HG02623 (cell line): ENCODE data around the gene ATP2B2.

Experiments used
- ATAC-seq: cut with Tn5 transposase; IDR thresholded peaks from one replicate; pipeline ENCODE4 v1.9.1; 2021; ENCODE audit warnings: moderate library complexity; ENCODE audit not compliant: unreplicated experiment

ATP2B2 gene

GRCh38 chr3:10511809-10512494 is 6.6 kb upstream of the ATP2B2 start:
- ATAC-seq = no peak

GRCh38 chr3:10510743-10511432 is 5.5 kb upstream of the ATP2B2 start:
- no peak for ATAC-seq

- ATAC-seq = no peak
These were observed 4.8 kb upstream of the ATP2B2 start for GRCh38 chr3:10510086-10510742.

- ATAC-seq = no peak
These were observed 3.9 kb upstream of the ATP2B2 start for GRCh38 chr3:10509325-10509724.

- no peak for ATAC-seq
These were observed 3.4 kb upstream of the ATP2B2 start for GRCh38 chr3:10508619-10509260.

GRCh38 chr3:10508235-10508618 is 2.8 kb upstream of the ATP2B2 start:
- ATAC-seq = no peak

- no peak for ATAC-seq
These were observed 1.9 kb upstream of the ATP2B2 start for GRCh38 chr3:10507331-10507730.

GRCh38 chr3:10506696-10507095 is 1.3 kb upstream of the ATP2B2 start:
- no peak for ATAC-seq

- no peak for ATAC-seq
These were observed 602 bp upstream of the ATP2B2 start for GRCh38 chr3:10505791-10506585.

GRCh38 chr3:10504171-10505049 is 976 bp downstream of the ATP2B2 start:
- no peak for ATAC-seq

- no peak for ATAC-seq
These were observed 2.1 kb downstream of the ATP2B2 start for GRCh38 chr3:10503217-10503796.

GRCh38 chr3:10502185-10502880 is 3.1 kb downstream of the ATP2B2 start:
- no peak for ATAC-seq

- ATAC-seq = no peak
These were observed 3.7 kb downstream of the ATP2B2 start for GRCh38 chr3:10501664-10502052.

- ATAC-seq = no peak
These were observed 4.4 kb downstream of the ATP2B2 start for GRCh38 chr3:10500717-10501663.

- no peak for ATAC-seq
These were observed 7.1 kb downstream of the ATP2B2 start for GRCh38 chr3:10498271-10498670.

- no peak for ATAC-seq
These were observed 7.9 kb downstream of the ATP2B2 start for GRCh38 chr3:10497439-10497838.

GRCh38 chr3:10496121-10496863 is 9.1 kb downstream of the ATP2B2 start:
- ATAC-seq = no peak
